IPS-NIHi11 (cell line): ENCODE results near the gene TTC7B.
A peak's percentile ranks its signal among the peaks of the same experiment; 100 is the strongest.
"Not testable (repeated sequence)": the region's sequence is repeated elsewhere in the genome, so short reads cannot be mapped to it uniquely, and the experiment has no call there.

Experiments
- DNase-seq: peaks from one replicate; pipeline ENCODE4 v3.0.0; 2012; ENCODE audit warnings: mixed read lengths, low spot score

Gene TTC7B, protein sequence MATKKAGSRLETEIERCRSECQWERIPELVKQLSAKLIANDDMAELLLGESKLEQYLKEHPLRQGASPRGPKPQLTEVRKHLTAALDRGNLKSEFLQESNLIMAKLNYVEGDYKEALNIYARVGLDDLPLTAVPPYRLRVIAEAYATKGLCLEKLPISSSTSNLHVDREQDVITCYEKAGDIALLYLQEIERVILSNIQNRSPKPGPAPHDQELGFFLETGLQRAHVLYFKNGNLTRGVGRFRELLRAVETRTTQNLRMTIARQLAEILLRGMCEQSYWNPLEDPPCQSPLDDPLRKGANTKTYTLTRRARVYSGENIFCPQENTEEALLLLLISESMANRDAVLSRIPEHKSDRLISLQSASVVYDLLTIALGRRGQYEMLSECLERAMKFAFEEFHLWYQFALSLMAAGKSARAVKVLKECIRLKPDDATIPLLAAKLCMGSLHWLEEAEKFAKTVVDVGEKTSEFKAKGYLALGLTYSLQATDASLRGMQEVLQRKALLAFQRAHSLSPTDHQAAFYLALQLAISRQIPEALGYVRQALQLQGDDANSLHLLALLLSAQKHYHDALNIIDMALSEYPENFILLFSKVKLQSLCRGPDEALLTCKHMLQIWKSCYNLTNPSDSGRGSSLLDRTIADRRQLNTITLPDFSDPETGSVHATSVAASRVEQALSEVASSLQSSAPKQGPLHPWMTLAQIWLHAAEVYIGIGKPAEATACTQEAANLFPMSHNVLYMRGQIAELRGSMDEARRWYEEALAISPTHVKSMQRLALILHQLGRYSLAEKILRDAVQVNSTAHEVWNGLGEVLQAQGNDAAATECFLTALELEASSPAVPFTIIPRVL

DNA sequence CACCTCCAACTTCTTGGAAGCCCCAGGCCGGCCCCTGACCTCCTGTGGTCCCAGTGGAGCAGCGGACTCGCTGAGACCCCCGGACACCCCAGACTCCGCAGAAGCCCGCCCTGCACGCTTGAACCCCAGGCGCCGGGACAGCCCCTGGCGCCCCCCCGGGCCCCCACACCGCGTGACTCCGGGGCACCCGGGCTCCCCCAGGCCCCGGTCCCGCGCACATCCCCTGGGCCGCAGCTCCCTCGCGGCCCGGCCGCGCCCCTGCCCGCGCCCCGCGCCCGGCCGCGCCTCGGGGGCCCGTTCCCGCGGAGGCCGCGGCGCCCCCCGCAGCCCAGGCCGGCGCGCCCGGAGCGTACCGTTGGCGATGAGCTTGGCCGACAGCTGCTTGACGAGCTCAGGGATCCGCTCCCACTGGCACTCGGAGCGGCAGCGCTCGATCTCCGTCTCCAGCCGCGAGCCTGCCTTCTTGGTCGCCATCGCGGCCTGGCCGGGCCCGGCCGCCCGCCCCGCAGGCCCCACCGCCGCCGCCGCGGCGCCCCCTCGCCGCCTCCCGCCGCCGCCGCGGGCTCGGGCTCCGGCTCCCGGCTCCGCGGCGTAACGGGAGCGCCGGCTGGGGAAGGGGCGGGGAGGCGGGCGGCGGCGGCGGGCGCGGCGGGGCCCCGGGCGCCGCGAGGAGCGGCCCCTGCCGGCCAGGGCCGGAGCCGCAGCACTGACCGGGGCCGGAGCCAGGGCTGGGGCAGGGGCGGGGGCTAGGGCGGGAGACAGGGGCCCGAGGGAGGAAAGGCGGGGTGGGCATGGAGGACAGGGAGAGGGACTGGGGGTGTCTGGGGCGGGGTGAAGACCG is at the start of gene TTC7B:
Gene TTC7B (minus strand): TSS at position 609 of the 841 bp plus-strand sequence. CDS start 135 bp downstream, at position 474.
- peak; percentile 99 for DNase-seq

DNA sequence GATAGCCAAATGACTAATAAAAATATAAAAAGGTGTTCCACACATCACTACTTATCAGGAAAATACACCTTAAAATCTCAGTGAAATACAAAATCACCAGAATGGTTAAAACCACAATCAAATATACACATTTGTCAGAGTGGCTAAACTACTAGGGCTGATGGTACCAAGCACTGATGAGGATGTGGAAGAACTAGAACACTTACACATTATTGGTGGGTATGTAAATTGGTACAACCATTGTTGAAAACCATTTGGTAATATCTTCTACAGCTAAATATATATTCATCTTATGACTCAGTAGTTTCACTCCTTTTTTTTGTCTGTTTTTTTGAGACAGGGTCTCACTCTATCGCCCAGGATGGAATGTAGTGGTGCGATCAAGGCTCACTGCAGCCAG is 48.5 kb upstream of the TTC7B start:
- DNase-seq = no peak

DNA sequence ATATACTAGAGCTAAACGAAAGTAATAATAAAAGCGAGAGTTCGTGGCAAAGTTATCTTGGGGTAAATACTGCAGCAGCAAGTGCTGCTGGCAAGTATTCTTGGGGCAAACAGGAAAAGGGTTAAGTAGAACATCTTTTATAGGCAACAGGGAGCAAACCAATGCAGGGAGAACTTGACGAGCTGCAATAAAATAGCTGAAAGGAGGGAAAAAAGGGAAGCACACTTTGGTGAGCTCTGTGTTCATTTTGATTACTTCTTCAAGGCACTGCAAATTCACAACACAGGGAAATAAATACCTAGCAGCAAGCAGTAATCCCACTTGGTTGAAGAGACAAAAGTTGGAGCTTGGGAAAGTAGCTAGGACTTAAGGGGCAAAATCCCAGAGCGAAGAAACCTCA is 42.3 kb upstream of the TTC7B start:
- no peak for DNase-seq

DNA sequence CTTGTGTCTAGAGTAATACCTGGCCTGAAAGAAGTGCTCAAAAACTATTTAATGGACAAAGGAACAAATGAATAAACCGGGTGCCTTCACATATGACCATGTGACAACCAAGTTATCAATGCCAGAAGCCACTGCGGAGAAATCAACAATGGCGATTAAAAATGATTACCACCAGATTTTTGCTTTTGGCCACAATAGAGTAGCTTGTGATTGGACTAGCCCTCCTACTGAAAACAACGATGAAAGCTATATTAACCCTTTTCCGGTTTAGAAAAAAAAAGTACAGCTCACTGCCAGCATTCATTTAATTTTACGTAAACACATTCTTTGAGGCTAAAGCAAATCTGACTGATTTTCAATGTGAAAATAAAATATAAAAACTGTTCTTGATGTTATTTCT is 41.6 kb upstream of the TTC7B start:
- no peak for DNase-seq

DNA sequence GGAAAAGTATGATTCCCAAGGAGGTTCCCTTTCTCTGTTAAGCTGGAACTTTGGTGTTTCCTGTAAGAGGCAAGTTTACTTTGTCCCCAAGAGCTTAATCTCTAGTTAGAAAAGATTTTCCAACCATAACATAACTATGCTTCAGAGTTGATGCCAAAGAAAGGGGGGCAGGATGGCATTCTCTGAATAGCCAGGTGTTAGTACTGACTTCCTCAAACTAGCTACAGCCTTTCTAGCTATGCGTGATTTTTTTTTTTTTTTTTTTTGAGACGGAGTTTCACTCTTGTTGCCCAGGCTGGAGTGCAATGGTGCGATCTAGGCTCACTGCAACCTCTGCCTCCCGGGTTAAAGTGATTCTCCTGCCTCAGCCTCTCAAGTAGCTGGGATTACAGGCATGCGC is 39.9 kb upstream of the TTC7B start:
- not testable (repeated sequence) for DNase-seq

DNA sequence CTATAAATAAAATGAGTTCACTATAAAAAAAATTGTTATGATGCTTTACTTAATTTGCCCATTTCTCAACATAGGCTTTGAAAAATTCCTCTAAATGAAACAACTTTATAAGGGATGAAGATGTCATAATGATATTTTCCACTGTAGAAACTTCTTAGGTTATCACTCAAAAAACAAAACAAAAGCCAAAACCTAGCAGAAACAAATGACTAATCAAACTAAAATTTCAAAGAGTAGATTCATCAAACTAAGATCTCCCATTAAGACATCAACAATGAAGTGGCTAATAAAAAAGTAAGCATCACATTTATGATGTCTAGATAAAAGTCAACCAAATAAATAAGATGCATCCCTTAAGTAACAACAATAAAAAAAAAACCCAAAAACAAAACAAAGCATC is 36.9 kb upstream of the TTC7B start:
- no peak for DNase-seq

DNA sequence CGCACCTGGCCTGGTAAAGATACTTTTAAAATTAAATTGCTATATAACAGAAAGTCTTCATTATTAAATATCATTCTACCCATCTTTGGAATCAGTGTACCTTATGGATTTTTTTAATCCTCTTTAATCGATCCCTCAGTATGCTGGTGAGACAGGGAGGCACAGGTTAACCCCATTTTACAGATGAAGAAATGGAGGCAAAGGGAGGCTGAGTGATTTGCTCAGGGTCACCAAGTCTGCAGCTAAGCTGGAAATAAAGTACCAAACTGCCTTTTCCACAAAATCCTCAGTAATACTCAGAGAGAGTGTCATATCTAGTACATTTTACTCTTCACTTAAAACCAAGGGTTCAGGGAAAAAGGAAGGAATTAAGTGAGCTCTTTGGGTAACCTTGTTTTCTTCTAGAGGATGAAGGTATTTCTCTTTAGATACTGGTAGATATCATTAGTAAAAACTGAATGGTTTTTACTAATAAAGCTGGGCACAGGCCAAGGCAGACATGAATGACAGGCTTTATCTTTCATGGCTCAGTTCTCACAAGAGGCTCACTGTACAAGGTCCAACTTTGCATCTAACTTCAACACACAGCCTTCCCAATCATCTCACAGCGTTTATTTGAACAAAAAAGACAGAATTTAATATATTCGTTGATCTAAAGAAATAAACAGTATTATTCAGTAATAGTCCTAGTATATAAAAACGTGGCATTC is 35.3 kb upstream of the TTC7B start:
- no peak for DNase-seq

DNA sequence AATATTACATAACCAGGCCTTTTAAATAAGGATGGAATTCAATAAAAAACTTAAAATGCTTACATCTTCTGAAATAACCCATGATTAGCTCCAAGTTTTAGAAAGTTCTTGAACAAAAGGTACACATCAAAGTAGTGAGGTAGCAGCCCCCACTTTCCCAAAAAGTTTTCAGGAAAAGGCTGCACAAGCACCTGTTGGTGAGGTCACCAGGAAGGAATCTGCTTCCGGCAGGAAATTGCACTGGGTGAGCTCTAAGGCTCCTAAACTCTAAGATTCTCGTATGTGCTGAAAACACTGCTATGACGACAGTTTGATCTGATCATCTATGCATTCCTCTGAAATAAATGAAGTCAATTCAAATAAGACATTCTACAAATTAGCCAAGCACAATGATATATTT is 34.3 kb upstream of the TTC7B start:
- DNase-seq = peak; percentile 54

DNA sequence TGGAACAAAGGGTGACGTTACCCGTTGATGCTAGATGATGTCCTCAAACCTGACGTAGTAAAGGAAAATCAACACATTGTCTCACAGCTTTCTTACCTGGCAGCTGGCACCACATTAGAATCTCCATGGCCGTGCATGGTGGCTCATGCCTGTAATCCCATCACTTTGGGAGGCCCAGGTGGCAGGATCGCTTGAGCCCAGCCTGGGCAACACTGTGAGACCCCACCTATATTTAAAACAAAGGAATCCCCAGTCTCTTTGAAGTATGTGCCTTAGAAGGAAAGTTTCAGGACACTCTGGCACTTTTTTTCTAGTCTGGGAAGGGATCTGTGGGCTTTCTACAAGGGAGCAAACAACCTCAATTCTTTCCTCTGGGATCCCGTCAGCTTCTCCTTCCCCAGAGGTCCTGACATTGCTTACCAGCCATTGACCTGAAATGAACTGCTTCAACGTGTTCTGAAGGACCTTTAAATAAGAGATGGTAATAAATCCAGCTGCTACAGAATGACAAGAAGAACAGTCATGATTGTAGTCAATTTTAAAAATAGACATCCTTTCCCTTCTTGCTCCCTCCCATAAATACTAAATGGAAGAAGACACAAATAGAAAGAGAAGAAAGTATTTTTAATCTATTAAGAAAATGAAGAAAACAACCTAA is 33.7 kb upstream of the TTC7B start:
- no peak for DNase-seq

DNA sequence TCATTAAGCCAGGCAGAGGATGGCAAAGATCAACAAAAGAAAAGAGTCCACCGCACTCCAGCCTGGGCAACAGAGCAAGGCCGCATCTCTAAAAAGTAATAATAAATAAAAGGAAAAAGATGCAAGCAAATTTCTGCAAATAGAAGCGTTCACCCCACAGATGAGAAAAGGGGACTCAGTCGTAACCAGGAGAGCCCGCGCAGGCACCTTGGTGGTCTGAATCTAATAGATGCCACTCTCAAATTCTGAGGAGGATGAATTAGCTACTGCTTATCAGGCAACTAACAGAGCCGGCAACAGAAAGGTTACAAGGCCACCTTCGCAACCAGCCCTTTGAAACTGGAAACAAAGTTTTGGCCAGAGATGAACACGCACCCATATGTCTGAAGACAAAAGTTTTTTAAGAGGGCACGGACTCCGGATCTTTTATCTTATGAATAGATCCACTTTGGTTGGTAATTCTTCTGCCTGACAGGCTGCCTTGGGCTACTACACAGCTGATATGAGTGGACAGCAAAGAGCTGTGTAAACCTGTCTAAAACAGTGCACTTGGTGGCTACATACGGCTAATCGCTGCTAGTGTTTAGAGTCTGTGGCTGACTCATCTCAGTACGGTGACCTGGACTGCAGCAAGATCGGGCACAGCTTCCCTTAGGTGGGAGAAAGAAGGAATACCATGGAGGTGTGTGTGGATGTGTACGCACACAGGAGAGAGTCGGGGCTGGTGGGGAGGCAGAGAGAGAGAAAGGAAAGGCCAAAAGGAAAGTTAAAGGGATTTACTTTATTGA is 32.9 kb upstream of the TTC7B start:
- no peak for DNase-seq

DNA sequence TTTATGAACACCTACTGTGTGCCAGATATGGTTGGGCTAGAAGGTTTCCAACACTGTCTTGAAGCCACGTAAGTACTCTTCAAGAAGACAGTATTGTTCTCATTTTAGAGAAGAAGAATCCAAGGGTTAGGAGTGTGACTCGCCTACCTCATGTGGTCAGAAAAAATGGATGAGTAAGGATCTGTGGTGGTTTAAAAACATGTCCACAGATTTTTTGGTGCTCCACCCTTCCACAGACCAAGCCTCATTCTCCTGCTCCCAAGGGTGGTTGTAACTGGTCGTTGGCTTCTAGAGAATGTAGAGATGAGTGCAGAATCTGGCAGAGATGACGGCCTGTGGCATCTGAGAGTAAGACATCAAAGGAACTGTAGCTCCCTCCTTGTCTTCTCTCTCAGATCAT is 30.3 kb upstream of the TTC7B start:
- no peak for DNase-seq

DNA sequence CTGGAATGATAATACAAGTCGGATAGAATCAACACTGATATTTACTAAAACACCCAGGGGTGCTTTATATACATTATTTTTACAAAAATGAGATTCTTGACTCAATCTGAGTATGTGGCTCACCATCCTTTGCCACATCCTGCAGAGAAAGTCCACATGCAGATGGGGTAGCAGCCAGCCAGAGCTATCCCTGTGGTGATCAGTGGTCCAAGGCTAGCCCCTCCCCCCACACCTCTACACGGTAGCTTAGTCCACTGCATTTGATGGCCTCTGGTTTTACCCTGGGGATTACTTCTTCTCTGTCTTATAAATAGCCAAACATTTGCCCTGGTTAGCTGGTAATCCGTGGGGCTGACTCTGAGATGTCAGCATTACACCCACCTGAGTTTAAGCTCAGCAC is 28.1 kb upstream of the TTC7B start:
- no peak for DNase-seq

DNA sequence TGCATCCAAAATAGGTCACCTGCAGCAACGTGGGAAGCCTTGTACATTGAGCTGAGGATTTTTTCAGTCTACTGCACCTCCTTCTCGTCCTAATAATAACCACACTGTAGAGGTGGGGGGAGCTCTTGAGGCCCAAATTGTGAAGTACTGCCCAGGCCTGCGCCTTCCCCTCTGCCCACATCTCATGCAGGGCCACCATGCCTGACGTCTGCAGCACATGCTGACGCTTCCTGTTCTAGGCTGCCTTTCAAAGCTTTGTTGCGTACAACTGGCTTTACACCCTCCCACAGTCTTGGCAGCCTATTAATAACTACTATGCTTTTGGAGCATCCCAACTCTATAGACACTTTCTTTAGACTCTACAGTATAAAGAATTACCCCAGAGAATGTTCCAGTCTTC is 26.5 kb upstream of the TTC7B start:
- DNase-seq = no peak

DNA sequence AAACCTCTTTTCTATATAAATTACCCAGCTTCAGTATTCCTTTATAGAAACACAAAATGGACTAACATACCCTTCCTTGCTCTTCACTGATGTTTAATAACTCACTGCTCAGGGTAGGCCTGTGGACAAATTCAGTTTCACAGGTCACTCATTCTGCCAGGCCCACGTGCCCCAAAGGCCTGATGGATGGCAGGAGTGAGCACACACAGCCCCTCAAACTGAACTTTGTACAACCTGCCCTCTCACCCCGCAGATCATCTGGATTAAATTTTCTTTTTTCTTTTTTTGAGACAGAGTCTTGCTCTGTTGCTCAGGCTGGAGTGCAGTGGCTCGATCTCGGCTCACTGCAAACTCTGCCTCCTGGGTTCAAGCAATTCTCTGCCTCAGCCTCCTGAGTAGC is 24.4 kb upstream of the TTC7B start:
- not testable (repeated sequence) for DNase-seq

DNA sequence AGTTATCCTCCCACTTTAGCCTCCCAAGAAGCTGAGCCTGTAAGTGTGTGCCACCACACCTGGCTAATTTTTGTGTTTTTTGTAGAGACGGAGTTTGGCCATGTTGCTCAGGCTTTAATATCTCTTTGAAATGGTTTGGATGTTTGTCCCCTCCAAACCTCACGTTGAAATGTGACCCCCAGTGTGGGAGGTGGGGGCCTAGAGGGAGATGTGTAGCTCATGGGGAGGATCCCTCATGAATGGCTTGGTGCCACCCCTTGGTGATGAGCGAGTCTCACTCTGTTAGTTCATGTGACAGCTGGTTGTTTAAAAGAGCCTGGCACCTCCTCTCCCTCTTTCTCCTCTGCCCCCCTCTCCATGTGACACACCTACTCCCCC is 23.6 kb upstream of the TTC7B start:
- no peak for DNase-seq

DNA sequence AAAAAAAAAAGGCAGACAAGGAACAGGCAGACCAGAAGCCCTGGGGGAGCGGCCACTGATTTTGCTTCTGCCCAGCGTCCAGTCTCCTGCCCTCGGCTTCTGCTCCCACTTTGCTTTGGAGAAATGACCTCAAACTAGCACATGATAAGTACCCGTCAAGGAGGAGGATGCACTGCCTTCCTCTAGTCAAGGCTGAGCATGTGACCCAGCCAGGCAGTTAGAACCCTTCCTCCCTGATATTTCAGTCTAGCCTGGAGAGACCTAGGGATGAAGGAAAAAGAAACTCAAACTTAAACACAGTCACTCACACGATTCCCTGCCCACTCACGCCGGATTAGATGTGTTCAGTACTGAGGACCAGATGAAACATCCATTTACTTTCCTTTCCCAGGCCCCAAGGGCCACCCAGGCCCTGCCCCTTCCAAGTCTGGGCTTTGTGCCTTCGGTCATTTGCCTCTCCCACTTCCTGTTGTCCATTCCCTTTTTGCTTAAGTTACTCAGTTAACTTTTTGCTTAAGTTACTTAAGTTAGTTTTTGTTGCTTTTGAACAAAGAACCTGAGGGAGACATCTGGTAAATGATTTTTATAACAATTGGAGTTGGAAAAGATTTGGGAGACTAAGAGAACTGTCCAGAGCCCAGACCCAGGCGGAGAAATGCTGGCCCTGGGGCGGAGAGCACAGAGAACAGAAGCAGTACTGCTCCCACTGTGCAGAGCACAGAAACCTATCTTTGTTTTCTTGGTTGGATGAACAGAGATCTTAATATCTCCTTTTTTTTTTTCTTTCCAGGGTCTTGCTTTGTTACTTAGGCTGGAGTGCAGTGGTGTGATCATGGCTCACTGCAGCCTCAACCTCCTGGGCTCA is 23.0 kb upstream of the TTC7B start:
- DNase-seq = no peak

DNA sequence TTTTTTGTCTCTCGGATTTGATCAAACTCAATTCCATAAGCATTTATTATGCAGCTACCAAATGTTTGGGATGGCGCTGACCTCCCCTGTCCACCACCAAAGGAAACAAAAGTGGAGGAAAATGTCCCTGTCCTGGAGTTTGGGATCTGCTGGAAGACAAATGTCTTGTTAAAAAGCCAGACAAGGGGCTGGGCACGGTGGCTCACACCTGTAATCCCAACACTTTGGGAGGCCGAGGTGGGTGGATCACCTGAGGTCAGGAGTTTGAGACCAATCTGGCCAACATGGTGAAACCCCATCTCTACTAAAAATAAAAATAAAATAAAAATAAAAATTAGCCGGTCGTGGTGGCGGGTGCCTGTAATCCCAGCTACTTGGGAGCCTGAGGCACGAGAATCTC is 22.3 kb upstream of the TTC7B start:
- not testable (repeated sequence) for DNase-seq

DNA sequence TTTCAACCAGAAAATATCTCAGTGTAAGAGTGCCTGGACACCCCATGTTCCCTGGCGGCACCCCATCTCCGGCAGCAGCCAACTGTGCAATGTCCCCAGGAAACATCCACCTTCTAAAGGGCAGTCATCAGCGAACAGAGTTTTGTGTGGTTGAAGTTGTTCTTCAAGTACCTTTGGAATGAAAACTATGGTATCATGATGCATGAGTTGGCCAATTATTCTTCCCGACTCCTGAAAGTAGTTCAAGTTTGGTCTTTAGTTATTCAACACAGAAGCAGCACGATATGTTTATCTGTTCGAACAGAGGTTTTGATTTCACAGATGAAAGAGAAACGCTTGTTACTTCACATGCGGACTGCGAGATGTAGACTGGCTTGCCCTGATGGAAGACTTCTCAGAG is 21.1 kb upstream of the TTC7B start:
- no peak for DNase-seq

DNA sequence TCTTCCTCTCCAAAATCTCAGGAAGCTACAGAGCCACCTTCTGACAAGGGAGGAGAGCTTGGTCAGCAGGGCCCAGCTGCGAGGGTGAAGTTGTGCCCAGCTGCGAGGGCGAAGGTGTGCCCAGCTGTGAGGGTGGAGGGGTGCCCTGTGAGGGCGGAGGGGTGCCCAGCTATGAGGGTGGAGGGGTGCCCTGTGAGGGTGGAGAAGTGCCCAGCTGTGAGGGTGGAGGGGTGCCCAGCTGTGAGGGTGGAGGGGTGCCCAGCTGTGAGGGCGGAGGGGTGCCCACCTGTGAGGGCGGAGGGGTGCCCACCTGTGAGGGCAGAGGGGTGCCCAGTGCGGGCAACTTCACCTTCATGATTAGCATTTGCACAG is 20.4 kb upstream of the TTC7B start:
- no peak for DNase-seq

DNA sequence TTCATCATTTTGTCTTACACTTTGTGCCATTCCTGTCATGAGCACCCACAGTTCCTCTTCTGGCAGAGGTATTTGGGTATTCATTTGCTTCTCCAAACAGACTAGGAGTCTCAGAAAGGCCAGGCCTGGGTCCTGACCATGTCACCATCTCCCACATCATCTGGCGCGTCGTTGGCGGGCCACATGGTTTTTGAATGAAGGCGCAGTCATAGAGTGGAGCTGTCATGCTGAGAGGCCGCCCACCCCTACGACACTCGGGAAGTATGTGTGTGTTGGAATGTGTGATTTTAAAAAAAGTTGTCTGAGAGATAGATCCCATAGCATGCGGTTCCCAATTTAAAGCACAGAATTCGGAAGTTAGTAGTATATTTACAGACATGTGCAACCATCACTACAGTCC is 15.6 kb upstream of the TTC7B start:
- no peak for DNase-seq
